Suprapubic skin (tissue), 4 donors: ENCODE data around the gene PACRG. TPM values are rescaled to one million over a fixed set of nuclear protein-coding genes. Genes with fewer than 3 reads are reported as not detected.

ENCODE experiments used
- DNase-seq, 2 donors: peaks; one replicate each; pipeline ENCODE4 v3.0.0-alpha.2; 2019; ENCODE audit warnings: low spot score in 2 of 2
- H3K27ac ChIP-seq: fragments of 200-600 bp; sonication (generic); one replicate; pipeline ENCODE4 v1.5.1; 2019
- H3K27me3 ChIP-seq: fragments of 200-600 bp; sonication (generic); one replicate; pipeline ENCODE4 v1.5.1; 2019
- H3K36me3 ChIP-seq: fragments of 200-600 bp; sonication (generic); one replicate; pipeline ENCODE4 v1.5.1; 2019
- H3K4me1 ChIP-seq: fragments of 200-600 bp; sonication (generic); one replicate; pipeline ENCODE4 v1.5.1; 2019
- H3K4me3 ChIP-seq: fragments of 200-600 bp; sonication (generic); one replicate; pipeline ENCODE4 v1.5.1; 2019; ENCODE audit warnings: mild to moderate bottlenecking
- H3K9me3 ChIP-seq: fragments of 200-600 bp; sonication (generic); one replicate; pipeline ENCODE4 v1.5.1; 2019
- EP300 ChIP-seq: sonication (generic); formaldehyde crosslinking; IDR thresholded peaks from one replicate; pipeline ENCODE4 v1.6.1; 2017; ENCODE audit warnings: antibody characterized with exemption
- POLR2A ChIP-seq, 2 donors: fragments of 450-650 bp; IDR thresholded peaks; one replicate each; pipeline ENCODE4 v1.6.1; 2017; ENCODE audit warnings: antibody characterized with exemption in 2 of 2, mild to moderate bottlenecking in 2 of 2, moderate library complexity in 2 of 2
- POLR2AphosphoS5 ChIP-seq, 3 donors: sonication (generic); formaldehyde crosslinking; IDR thresholded peaks; one replicate each; pipeline ENCODE4 v1.6.1; 2017; ENCODE audit warnings: antibody characterized with exemption in 3 of 3
- WGBS: methylation state at CpG from one replicate; pipeline ENCODE4 v1.1.5; 2018; 5-methylcytosine and 5-hydroxymethylcytosine counted together
- total RNA-seq, 4 donors: library from RNA; depleted of rRNA; stranded (reverse); fragments of >200 nt; gene quantifications; one replicate each; pipeline ENCODE4 v1.1.0, GENCODE V29; 2016
- TF ChIP-seq, protein P1 (sequence below), 2 donors: fragments of 200-600 bp in 1 of 2; fragments of 450-650 bp in 1 of 2; sonication (generic) in 1 of 2; IDR thresholded peaks; one replicate each; pipeline ENCODE4 v1.5.1; 2016 to 2019; ENCODE audit warnings: antibody characterized with exemption in 2 of 2, mild to moderate bottlenecking in 1 of 2, moderate library complexity in 1 of 2

PACRG gene
- total RNA-seq, 4 donors from 2014 or later, result 1.1 to 2.3 (median 2.0) TPM

DNA sequence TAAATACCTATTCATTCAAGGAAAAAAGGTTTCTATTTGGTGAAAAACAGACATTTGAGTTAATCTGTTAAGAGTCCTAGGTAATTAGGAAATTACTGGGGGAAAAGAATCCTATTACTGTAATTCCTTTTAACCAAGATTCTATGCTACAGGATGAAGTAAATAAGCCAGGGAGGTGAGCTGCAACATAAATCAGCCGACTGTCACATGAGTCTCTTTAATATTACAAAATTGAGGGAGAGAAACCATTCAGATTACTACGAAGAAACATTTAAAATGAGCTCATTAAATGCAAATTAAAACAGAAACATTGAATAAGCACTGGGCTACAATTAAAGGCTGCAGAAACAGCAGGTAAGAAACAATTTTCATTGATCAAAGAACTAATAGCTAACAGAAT, 5.5 kb upstream of the PACRG start:
- H3K27ac ChIP-seq, result no peak overlapping the region
- DNase-seq, result no peak
- 71% methylated on average over 2 of the region's 2 CpGs for WGBS
- no peaks in the 10 kb centered on the region for H3K27me3 ChIP-seq
- H3K36me3 ChIP-seq, result no peaks in the 10 kb centered on the region
- peaks cover 10% of the 10 kb centered on the region for H3K4me1 ChIP-seq
- TF ChIP-seq, protein P1, sequence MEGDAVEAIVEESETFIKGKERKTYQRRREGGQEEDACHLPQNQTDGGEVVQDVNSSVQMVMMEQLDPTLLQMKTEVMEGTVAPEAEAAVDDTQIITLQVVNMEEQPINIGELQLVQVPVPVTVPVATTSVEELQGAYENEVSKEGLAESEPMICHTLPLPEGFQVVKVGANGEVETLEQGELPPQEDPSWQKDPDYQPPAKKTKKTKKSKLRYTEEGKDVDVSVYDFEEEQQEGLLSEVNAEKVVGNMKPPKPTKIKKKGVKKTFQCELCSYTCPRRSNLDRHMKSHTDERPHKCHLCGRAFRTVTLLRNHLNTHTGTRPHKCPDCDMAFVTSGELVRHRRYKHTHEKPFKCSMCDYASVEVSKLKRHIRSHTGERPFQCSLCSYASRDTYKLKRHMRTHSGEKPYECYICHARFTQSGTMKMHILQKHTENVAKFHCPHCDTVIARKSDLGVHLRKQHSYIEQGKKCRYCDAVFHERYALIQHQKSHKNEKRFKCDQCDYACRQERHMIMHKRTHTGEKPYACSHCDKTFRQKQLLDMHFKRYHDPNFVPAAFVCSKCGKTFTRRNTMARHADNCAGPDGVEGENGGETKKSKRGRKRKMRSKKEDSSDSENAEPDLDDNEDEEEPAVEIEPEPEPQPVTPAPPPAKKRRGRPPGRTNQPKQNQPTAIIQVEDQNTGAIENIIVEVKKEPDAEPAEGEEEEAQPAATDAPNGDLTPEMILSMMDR (IDR thresholded peaks at IDR 0.05), result no peak
- no peak for TF ChIP-seq POLR2AphosphoS5 (IDR thresholded peaks at IDR 0.05)
- TF ChIP-seq POLR2A (IDR thresholded peaks at IDR 0.05), result no peak
- TF ChIP-seq EP300, result no peak
- no peaks in the 10 kb centered on the region for H3K9me3 ChIP-seq
- no peak overlapping the region for H3K4me3 ChIP-seq

DNA sequence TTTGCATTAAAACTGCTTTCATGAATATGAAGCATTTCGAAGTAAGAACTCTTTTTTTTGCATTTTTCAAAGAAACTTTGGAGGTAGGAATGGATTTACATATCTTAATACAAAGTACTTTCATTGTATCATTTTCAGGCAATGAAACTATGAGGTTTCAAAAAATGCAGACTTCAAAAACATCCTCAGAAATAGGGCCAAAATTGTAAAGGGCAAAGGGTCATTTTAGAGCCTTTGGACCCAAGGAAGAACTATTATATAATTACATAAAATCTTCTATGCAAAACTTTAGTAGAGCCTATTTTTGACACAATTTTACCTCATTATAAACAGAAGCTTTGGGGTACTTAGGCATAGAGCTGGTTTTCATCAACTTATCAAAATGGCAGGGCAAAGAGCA, 5.1 kb upstream of the PACRG start:
- 90% methylated on average over 1 of the region's 1 CpG for WGBS
- H3K36me3 ChIP-seq, result no peaks in the 10 kb centered on the region
- DNase-seq, result no peak
- peaks cover 10% of the 10 kb centered on the region for H3K4me1 ChIP-seq
- H3K4me3 ChIP-seq, result no peak overlapping the region
- no peak overlapping the region for H3K27ac ChIP-seq
- TF ChIP-seq, protein P1 (IDR thresholded peaks at IDR 0.05), result no peak
- TF ChIP-seq POLR2AphosphoS5 (IDR thresholded peaks at IDR 0.05) (no peak), POLR2A (IDR thresholded peaks at IDR 0.05) (no peak), EP300 (no peak)
- no peaks in the 10 kb centered on the region for H3K9me3 ChIP-seq
- no peaks in the 10 kb centered on the region for H3K27me3 ChIP-seq

DNA sequence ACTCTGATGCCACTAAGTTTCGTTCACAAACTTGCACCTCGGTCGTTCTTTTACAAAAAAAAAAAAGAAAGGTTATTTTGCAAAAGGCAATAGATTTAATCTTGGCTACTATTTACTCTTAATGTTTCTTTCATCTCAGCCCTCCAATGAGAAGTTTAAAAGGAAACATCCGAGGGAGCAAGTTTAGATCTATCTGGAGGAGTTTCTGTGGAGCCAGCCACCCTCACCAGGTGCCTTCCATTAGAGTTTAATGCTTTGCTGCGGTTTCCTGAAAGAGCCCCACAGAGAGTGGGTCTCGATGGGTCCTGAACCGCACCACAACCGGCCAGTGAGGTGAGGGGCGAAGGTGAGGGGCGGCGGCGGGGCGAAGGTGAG, 840 bp upstream of the PACRG start:
- TF ChIP-seq POLR2AphosphoS5 (IDR thresholded peaks at IDR 0.05) (no peak), POLR2A (IDR thresholded peaks at IDR 0.05) (no peak), EP300 (no peak)
- TF ChIP-seq, protein P1 (IDR thresholded peaks at IDR 0.05), result no peak
- 9% methylated on average over 9 of the region's 13 CpGs for WGBS
- H3K4me3 ChIP-seq, result peak overlapping the region; percentile 69

DNA sequence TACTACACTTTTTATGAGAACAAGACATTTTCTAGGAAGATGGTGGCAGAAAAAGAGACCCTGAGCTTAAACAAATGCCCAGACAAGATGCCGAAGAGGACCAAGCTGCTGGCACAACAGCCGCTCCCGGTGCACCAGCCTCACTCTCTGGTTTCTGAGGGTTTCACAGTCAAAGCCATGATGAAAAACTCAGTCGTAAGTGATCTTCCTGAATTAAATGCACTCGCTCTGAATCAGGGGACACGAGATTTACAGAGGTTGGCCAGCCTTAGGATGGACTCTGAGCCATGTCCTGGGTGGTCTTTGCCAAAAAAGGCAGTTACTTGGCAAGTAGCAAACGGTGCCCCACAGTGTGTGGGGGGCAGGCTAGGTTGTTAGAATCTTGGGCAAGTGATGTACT, 423 bp downstream of the PACRG start:
- Histone ChIP-seq H3K27me3 (no peaks in the 10 kb centered on the region), H3K4me3 (peak overlapping the region; percentile 69), H3K36me3 (no peaks in the 10 kb centered on the region), H3K4me1 (peaks cover 16% of the 10 kb centered on the region), H3K27ac (peak overlapping the region; percentile 85), H3K9me3 (no peaks in the 10 kb centered on the region)
- 21% methylated on average over 7 of the region's 7 CpGs for WGBS
- DNase-seq, result no peak
- TF ChIP-seq POLR2A (IDR thresholded peaks at IDR 0.05) (no peak), EP300 (no peak), POLR2AphosphoS5 (IDR thresholded peaks at IDR 0.05) (no peak)
- TF ChIP-seq, protein P1 (IDR thresholded peaks at IDR 0.05), result no peak

More for the DNA sequence above, 840 bp upstream of the PACRG start:
- Histone ChIP-seq H3K9me3 (no peaks in the 10 kb centered on the region), H3K36me3 (no peaks in the 10 kb centered on the region), H3K27ac (peak overlapping the region; percentile 85), H3K27me3 (no peaks in the 10 kb centered on the region), H3K4me1 (peaks cover 16% of the 10 kb centered on the region)
- DNase-seq, result no peak

DNA sequence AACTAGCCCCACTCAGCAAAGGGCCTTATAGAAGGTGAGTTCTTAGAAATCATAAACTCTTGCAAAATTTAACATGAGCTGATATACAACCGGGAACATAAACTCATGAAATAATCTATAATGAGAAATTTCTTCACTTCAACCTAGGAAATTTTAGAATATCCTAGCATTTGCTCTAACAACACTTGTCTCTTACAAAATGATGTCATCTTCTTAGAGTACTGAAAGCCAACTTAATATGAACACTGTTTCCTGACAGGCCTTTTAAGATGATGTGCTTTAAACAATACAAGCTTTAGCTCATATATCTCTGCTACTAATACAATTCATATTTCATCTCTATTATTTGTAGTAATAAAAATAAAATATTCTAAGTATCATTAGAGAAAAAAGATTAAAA, 932 bp downstream of the PACRG start:
- no peak for DNase-seq
- TF ChIP-seq EP300 (no peak), POLR2AphosphoS5 (IDR thresholded peaks at IDR 0.05) (no peak), POLR2A (IDR thresholded peaks at IDR 0.05) (no peak)
- TF ChIP-seq, protein P1 (IDR thresholded peaks at IDR 0.05), result no peak
- Histone ChIP-seq H3K27me3 (no peaks in the 10 kb centered on the region), H3K4me1 (peaks cover 16% of the 10 kb centered on the region), H3K27ac (no peak overlapping the region), H3K9me3 (no peaks in the 10 kb centered on the region), H3K36me3 (no peaks in the 10 kb centered on the region), H3K4me3 (no peak overlapping the region)
- 90% methylated on average over 1 of the region's 1 CpG for WGBS
